Stimulated activated CD8-positive, alpha-beta memory T cell treated with anti-CD3 and anti-CD28 coated beads, Interleukin-7, amount 100 ng/mL, for 4 hours (primary cell): ENCODE data around the gene UBR2.

Experiments
- DNase-seq, 2 donors: peaks; one replicate each; pipeline ENCODE4 v3.0.0-alpha.2; 2020; ENCODE audit warnings: low read depth in 2 of 2

The UBR2 gene

DNA sequence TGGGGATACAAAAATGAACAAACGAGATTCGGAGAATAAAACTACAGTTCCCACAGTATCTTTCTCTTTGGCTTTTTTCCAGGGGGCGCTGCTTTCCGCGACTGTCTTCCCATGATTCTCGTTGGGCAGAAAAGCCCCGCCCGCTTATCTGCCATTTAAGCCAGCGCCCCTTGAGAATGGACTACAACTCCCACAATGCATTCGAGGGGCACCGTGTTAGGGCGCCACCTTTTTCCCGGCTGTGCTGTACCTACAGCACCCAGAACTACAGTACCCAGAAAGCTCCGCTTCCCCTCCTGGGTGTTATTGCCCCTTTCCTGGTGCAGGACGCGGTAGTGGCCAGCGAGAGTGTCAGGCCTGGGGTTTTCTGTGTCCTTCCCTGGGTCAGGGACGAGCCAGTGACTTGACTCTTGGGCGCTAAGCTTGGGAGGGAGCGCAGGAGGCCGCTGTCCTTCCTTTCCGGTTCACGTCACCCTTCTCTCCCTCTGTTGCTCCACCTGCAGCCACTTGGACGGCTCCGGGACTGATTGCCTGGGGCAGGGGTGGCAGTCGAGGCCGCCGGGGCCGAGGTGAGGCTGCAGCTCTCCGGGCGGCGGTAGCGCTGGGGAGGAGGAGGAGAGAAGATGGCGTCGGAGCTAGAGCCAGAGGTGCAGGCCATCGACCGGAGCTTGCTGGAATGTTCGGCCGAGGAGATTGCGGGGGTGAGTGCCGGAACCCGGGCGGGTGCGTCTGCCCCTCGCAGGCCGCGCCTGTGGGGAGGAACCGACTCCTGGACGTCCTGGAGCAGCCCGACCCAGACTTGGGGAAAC lies at the start of gene UBR2:
Gene UBR2 (plus strand): TSS at position 333 of the 809 bp plus-strand sequence. CDS start 291 bp downstream, at position 624.
- peak; percentile 88 to 93 for DNase-seq

DNA sequence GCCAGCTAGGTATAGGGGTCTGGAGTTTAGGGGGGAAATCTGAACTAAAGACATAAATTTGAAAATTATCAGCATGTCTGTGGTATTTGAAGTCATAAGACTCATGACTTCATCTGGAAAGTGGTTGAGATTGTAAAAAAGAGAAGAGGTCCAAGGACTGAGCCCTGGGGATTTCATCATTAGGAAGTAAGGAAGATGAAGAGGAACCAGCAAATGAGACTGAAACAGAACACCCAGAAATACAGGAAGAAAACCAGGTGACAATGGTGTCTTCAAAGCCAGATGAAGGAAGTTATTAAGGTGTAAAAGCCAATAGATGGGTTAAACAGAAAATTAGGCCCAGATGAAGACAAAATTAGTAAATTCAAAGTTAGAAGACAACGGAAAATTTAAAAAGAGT lies 49.1 kb upstream of the UBR2 start:
- no peak for DNase-seq

DNA sequence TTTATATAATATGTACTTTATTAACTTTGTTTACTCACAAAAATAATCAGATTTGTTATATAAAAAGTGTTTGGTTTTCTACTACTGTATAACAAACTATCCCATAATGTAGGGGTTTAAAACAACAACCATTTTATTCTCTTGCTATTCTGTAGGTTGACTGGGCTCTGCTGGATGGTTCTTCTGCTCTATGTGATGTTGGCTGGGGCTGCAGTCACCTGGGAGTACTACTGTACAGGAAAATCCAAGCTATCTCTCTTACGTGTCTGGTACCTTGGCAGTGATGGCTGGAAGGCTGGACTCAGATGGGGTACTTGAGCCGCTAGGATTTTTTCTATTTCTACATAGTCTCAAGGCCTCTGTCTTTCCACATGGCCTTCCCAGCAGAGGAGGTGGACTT lies 44.0 kb upstream of the UBR2 start:
- DNase-seq, result no peak

DNA sequence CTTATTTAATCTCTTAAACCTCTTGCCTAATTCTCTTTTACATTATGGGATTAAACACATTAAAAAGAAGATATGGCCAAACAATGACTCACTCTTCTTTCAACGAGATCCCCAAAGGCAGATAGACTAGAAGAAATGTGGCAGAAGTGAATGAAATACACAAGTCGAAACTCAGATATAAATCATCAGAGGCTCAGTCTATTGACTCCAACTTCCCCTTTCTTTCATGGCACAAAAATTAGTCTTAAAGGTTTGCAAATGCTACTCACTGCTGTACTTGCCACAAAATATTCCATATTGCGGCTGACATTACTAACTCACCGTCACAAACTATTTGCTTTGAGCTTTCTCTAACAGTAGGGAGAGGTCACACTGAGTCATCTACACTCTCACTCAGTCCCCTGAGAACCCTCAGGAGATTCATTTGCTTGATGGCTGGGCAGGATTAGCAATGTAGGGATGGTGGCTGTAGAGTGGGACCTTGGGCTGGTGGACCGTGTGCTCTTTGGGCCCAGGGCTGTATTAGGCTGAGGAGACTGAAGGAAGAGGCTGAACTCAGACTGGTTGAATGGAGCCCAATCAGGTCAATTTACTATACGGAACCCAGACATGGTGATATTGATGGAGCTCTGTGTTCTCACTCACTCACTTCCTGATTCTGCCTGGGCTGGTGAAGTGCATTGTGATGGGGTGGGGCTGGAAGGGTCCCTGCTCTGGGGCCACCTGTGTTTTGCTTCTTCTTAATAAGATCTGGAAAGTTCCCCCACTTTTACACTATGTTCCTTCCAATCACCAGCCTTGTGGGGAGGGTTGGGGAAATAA lies 42.8 kb upstream of the UBR2 start:
- DNase-seq, result no peak

DNA sequence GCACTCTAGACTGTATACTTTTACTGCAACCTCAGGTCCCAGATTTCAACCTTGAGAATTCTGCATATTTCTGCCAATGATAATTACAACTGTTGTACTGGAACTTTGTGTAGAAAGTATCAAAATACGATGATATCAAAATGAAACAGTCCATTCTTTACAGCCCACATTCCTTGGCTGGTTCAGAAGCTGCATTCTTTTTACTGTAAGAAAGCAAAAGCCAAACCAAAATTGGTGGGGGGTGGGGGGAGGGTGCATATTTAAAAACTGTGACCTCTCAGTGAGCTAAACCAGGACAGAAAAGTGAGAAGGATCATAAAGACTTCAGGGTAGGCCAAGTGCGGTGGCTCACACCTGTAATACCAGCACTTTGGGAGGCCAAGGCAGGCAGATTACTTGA lies 41.8 kb upstream of the UBR2 start:
- no peak for DNase-seq

DNA sequence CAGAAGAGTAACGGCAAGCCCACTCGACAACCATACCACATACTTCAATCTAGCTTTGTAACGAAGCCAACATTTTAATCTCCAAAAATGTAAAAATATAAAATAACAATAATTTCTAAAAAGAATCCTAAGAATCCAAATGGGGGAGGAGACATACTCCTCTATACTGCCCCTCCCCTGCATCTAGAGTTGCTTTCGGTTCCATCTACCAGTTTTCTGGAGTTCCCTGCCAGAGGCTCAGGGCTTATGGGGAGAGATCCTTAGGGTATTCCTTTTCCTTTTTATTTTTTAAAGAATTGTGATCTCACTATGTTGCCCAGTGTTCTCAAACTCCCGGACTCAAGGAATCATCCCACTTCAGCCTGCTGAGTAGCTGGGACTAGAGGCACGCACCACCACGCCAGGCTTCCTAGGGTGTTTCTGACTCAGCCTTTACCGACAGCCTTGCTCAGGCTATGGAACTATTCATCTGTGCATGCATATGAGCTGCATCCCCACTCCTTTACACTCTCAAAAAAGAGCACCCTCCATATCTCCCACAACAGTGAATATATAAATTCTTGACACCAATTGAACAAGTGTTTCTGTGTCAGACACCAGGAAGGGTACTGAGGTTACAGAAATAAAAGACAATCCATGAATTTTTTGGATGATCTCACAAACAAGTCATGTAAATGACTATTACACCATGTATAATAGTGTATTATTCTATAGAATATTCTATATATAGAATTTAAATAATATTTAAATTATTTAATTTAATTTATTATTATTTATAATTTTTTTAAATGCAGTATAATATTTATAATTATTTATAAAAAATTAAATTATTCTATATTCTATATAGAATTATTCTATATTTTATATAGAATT lies 40.7 kb upstream of the UBR2 start:
- no peak for DNase-seq

DNA sequence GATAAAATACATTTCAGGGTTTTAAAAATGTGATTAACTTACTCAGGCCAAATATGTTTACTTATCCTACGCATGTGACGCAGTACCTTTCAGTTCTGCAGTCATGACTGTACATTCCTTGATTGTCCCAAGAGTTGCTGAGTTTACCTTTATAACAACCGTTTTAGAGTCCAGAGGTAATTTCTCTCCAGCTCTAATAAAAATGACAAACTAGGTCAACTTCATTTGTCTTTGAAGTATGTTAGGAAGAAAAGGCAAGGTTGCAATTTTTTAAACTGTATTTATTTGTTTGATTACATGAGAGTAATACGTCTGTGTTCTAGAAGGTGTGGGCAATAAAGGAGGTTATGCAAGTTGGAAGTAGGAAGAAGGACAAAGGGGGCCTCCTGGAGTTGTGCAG lies 38.6 kb upstream of the UBR2 start:
- no peak for DNase-seq

DNA sequence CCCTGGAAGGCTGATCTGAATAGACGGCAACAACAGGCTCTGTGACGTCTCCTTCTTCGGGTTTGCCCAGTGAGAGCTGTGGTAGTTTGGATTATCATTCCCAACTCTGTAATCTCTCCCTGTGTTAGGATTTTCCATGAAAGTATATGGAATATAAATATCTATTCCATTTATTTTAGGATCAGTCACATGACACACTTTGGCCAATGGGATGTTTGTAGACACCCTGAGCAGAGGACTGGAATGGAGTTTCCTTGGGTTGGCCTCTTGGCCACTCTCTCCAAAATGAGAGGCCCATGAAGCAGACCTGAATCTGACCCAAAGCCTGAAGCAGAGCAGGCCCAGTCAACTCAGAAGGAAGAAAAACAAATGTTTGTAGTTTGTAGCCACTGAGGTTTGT lies 37.2 kb upstream of the UBR2 start:
- no peak for DNase-seq

DNA sequence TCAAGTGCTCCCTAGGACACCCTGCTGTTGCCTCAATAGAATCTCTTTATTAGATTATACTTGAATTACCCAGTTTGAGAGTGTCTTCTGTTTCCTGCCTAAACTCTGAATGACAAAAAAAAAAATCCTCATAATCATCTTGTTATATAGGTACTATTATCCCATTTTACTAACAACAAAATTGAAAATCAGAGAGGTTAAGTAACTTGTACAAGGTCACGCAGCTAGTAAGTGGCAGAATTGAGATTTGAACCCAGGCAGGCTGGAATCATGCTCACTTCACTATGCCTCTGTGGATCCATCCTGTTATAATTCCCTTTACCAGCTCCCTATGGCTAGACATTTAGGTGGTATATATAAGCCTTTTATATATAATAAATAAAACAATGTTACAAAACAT lies 36.6 kb upstream of the UBR2 start:
- DNase-seq, result no peak

DNA sequence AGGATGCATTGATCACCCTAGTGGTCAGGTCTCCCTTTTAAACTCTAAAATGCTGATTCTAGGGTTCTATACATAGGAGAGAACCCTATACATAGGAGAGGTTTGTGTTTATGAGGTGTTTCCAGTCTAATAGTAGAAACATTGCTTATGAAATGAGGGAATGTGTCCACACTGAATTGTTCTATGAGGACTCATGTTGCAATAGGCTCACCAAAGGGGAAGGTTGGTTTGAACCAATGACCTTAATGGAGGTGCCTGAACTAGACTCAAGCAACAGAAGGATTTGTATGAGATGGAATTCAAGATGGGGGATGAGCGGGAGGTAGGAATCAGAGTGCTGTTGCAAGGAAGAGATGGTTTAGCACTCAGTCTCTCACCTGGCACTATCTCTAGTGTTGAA lies 33.5 kb upstream of the UBR2 start:
- no peak for DNase-seq

DNA sequence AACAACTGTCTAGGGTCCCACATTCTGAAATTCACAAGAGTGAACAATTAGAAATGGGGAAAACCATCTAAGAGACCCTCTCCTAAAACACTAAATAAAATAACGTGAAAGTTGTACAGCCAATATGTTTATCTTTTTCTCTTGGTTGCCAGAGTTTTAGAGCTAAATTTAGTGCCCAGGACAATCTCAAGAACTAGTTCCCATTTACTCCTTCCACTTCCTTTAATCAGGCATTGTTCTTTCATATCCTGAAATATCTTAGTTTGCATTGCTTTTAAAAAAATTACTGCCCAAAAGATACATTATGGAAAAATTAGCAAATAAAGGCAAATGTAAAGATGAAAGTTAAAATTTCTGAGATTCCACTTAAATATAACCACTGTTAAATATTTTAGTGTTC lies 33.1 kb upstream of the UBR2 start:
- DNase-seq, result no peak

DNA sequence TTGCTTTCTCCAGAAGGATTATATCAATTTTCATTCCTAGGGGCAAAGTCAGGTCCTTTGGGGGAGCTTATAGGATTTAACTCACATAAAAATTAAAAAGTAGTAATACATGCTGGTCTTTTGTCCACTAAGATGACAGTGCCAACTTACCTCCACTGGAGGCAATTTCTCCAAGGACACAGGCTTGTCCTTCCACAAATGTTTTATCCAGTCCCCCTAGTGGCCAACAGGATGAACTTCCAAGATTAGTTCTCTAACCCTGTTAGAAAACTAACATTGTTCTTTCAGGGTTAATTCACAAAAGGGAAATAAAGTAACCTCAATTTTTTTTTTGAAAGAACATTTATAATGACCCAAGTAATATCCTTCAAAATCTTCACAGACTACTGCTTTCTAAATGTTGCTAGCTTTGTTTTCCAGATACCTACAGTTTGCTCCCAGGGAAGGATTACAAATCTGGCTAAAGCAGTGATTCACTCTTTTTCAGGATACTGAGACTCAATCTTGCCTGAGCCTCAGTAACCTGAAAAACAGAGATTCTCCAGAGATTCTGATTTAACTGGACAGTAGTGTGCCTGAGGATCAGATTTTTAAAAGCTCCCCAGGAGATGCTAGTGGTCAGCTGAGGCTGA lies 31.7 kb upstream of the UBR2 start:
- no peak for DNase-seq

DNA sequence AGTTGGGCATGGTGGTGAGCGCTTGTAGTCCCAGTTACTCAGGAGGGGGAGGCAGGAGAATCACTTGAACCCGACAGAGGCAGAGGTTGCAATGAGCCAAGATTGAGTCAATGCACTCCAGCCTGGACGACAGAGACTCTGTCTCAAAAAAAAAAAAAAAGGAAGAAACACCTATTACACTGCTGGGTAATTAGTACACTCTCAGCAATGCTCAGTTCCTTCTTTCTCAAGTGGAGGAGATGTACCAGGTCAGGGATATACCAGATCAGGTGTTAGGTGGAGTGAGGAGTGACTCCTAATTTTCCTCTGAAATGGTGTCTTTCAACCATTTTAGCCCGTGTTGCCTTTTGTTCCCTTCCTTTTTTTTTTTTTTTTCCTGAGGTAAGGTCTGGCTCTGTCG lies 30.0 kb upstream of the UBR2 start:
- DNase-seq, result no peak

DNA sequence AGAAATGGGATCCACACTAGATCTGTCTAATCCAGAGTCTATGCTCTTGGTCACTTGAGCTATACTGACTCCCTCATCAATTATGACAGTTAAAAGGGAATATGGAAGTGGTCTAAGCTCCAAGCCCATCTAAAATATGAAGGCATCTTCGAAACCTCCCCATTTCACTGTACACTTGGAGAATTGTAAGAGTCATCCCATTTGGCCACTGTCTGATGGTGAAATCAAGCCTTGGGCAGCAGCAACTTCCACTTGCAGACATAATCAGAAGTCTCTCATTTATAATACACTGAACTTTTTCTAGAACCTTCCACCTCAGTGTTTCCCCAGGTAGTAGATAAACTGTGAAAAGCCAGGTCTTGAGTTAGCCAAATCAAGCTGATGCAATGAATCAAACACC lies 26.3 kb upstream of the UBR2 start:
- DNase-seq, result no peak

DNA sequence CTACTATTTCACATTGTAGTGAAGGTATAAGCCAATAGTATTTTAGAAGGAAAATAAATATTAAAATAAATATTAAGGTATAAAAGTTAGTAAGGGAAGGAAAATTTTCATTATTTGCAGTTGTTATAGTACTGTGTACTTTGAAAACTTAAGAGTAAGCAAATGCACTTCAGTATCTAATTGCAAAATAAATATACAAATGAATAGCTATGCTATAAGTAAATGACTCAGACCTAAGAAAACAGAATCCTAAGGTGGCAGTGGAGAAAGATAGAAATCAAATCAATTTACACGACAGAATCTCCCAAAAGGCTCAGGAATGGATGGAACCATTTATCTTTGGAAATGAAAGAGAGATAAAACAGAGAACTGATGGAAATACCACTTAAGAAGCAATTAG lies 24.7 kb upstream of the UBR2 start:
- no peak for DNase-seq

DNA sequence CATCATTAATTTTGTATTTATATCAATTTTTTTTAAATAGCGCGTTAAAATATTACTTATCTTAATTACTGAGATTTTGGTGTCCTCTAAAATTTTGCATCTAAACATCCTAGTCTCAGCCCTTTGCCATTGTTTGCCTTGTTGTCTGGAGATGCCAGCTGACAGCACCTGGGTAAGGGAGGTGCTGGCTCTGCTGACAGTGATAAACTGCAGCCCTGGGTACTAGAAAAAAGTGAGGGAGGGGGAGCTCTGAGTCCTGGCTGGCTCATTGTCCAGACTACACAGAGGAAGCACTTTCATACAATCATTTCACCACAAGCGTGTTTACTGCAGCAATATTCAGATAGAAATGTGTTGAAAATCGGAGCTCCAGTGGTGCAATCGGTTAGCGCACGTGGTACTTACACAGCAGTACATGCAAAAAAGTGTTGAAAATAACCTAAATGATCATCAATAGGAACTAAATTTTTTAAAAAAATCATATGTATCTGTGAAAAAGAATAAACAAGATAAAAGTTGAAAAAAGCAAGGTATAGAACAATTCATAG lies 18.5 kb upstream of the UBR2 start:
- DNase-seq, result no peak

DNA sequence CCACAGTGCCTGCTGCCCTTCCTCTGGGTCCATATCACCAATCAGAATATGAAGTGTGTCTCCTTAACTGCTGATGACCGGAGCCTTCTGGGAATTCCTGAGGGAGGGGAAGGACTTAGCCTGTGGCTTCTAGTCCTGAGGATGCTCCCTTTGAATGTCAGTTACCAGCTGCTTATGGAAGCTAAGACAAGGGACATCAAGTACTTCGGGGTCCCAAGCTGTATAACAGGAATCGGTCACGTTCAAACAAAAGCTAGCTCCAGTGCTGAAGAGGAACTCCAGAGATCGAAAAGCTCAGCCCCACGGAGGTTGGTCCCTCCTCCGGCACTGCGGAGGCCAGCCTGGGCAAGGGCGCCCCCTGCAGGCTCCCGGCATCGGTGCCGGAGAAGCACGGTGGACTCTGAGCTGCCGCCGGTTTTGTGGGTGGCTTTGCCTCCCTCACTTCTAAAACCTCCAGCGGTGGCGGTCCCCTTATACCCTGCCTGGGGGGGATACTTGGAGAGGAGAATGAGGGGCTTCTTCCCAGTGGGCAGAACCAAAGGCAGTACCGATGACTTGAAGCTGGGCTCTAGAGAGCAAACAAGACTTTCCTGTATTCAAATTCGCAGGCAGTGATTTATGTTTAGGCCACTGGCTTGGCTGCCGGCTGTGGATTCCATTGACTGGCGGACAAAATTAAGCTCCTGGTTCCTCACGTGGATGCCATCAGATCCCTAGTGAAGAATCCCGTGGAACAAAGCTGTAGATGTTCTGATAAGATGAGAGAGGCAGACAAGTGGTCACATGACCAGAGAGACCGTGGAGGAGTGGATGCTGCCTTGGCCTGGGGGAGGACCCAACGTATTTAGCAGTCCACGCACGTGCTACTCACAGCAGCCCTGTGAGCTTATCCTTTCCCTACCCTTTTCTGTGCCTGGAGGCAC lies 16.2 kb upstream of the UBR2 start:
- peak; percentile 72 to 77 for DNase-seq

DNA sequence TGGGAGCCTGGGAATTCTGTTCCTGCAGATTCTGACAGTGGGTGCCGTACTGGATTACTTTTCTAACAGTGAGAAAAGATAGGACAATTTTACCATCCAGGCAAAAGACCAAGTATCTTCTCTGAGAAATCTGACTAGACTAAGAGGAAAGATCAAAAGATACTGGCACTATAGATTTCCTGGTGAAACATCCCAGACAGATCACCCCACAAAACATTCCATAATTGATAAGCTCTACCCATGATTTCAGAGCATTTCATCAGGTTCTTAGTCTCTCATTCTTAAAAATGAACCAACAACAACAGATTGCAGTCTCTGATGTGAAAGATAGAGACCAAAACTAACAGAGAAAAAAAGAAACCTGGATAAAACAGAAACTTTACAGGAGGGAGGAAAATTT lies 13.6 kb upstream of the UBR2 start:
- no peak for DNase-seq

DNA sequence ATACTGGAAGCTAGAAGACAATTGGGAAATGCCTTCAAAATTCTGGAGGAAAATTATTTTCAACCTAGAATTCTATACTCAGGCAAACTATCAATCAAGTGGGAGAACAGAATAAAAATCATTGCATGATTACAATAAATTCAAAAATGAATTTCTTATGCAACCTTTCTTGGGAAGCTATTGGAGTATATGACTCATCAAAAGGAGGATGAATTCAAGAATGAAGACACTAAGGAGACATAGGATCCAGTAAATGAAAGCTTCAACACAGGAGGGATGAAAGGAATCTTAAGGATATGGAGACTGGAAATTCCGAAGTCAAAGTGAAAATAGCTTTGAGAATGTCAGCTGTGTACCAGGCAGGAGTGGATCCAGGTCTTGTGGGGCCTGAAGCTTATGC lies 12.6 kb upstream of the UBR2 start:
- DNase-seq, result no peak

DNA sequence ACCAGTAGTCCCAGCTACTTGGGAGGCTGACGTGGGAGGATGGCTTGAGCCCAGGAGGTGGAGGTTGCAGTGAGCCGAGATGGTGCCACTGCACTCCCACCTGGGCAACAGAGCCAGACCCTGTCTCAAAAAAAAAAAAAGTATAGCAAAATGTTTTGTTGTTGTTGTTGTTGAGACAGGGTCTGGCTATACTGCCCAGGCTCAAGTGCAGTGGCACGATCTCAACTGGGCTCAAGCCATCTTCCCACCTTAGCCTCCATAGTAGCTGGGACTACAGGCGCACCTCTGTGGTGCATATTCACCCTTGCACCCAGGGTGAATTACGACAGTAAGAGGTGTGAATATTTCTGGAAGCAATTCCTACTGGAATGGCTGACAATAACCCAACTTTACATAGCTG lies 11.4 kb upstream of the UBR2 start:
- no peak for DNase-seq
